Stomach smooth muscle (tissue), 2 donors: ENCODE results near the gene SARDH.

ENCODE experiments used
- H3K27ac ChIP-seq: one replicate; pipeline ENCODE4 v1.7.0; 2013; ENCODE audit warnings: mild to moderate bottlenecking, low read length, inconsistent platforms
- H3K27me3 ChIP-seq, 2 donors: one replicate each; pipeline ENCODE4 v1.7.0; 2013; ENCODE audit warnings: low read length in 2 of 2; ENCODE audit not compliant: insufficient read depth in 2 of 2, control insufficient read depth in 1 of 2
- H3K36me3 ChIP-seq, 2 donors: one replicate each; pipeline ENCODE4 v1.7.0; 2013; ENCODE audit warnings: low read length in 2 of 2; ENCODE audit not compliant: control insufficient read depth in 2 of 2, insufficient read depth in 2 of 2
- H3K4me1 ChIP-seq: one replicate; pipeline ENCODE4 v1.7.0; 2013; ENCODE audit warnings: low read length; ENCODE audit not compliant: control insufficient read depth, insufficient read depth
- H3K4me3 ChIP-seq, 2 donors: one replicate each; pipeline ENCODE4 v1.7.0; 2013; ENCODE audit warnings: low read length in 2 of 2
- H3K9ac ChIP-seq, 2 donors: one replicate each; pipeline ENCODE4 v1.7.0; 2013; ENCODE audit warnings: low read length in 2 of 2, mild to moderate bottlenecking in 1 of 2
- H3K9me3 ChIP-seq, 2 donors: one replicate each; pipeline ENCODE4 v1.7.0; 2013; ENCODE audit warnings: low read length in 2 of 2; ENCODE audit not compliant: control insufficient read depth in 2 of 2
- donor health status: healthy.
- donor health status: Pancreatic carcinoma.

SARDH gene

GRCh38 chr9:133775291-133775690 lies 37.1 kb upstream of the SARDH start:
- Histone ChIP-seq H3K9me3 (peaks cover 0 to 9% of the 10 kb centered on the region in 2 donors), H3K4me1 (no peaks in the 10 kb centered on the region), H3K27me3 (no peaks in the 10 kb centered on the region), H3K4me3 (no peak overlapping the region), H3K27ac (no peak overlapping the region), H3K36me3 (peaks cover 8 to 18% of the 10 kb centered on the region in 2 donors), H3K9ac (no peak overlapping the region)

GRCh38 chr9:133774799-133775198 lies 36.6 kb upstream of the SARDH start:
- peaks cover 0 to 9% of the 10 kb centered on the region in 2 donors for H3K9me3 ChIP-seq
- H3K27ac ChIP-seq, result no peak overlapping the region
- H3K4me1 ChIP-seq, result no peaks in the 10 kb centered on the region
- no peak overlapping the region for H3K9ac ChIP-seq
- H3K36me3 ChIP-seq, result peaks cover 8 to 20% of the 10 kb centered on the region in 2 donors
- no peak overlapping the region for H3K4me3 ChIP-seq
- no peaks in the 10 kb centered on the region for H3K27me3 ChIP-seq

- Histone ChIP-seq H3K36me3 (peaks cover 8 to 20% of the 10 kb centered on the region in 2 donors), H3K27ac (no peak overlapping the region), H3K4me3 (no peak overlapping the region), H3K27me3 (no peaks in the 10 kb centered on the region), H3K9me3 (peaks cover 0 to 9% of the 10 kb centered on the region in 2 donors), H3K4me1 (no peaks in the 10 kb centered on the region), H3K9ac (no peak overlapping the region)
Observed at GRCh38 chr9:133773889-133774655, 35.9 kb upstream of the SARDH start.

- Histone ChIP-seq H3K9me3 (peaks cover 0 to 14% of the 10 kb centered on the region in 2 donors), H3K27me3 (no peaks in the 10 kb centered on the region), H3K36me3 (peaks cover 8 to 28% of the 10 kb centered on the region in 2 donors), H3K4me3 (no peak overlapping the region), H3K27ac (no peak overlapping the region), H3K4me1 (no peaks in the 10 kb centered on the region), H3K9ac (no peak overlapping the region)
Observed at GRCh38 chr9:133772581-133772980, 34.4 kb upstream of the SARDH start.

DNA sequence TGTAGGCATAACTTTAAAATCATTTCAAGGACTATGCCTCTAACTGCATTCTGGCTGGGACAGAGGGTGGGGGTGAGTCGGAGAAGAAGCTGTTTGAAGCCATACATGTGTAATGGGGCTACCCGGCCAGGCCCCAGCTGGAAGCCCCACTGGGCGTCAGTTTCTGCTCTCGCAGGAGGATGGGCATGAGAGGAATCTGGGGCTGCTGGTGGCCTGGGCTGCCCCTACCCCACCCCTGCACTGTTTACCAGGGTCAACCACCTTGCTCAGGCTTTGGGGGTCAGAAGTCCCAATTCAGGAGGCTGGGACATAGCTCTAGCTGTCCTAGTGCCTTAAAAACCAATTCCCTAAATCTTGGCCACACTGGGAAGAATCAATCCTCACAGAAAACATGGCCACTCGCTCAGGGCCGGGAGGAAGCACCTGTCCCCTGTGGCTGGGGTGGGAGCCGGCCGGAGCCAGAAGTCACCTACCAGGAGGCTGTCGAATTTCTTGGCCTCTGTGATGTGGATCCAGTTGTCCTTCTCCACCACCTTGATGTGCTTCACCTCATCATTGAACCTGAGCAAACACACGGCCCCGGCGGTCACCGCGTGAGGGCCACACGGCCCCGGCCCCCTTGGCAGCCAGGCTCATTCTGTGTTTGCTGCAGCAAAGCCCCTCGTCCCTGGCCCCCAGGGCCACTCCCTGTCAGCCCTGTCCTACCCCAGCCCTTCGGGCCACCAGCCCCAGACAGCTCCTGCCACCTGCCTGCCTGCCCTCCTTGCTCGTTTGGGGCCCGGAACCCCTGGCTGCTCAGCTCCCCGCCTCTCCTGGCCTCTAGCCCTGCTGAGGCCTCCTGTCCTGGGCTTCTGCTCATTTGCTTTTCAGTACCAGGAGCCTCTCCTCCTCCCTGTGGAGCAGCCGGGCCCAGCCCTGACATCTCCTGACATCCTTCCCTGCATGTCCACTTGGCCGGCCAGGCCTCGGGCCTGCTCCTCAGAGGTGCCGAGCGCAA lies 33.6 kb upstream of the SARDH start:
- Histone ChIP-seq H3K27ac (no peak overlapping the region), H3K4me1 (no peaks in the 10 kb centered on the region), H3K9ac (no peak overlapping the region), H3K4me3 (no peak overlapping the region), H3K27me3 (no peaks in the 10 kb centered on the region), H3K36me3 (peaks cover 8 to 31% of the 10 kb centered on the region in 2 donors), H3K9me3 (peaks cover 0 to 19% of the 10 kb centered on the region in 2 donors)

DNA sequence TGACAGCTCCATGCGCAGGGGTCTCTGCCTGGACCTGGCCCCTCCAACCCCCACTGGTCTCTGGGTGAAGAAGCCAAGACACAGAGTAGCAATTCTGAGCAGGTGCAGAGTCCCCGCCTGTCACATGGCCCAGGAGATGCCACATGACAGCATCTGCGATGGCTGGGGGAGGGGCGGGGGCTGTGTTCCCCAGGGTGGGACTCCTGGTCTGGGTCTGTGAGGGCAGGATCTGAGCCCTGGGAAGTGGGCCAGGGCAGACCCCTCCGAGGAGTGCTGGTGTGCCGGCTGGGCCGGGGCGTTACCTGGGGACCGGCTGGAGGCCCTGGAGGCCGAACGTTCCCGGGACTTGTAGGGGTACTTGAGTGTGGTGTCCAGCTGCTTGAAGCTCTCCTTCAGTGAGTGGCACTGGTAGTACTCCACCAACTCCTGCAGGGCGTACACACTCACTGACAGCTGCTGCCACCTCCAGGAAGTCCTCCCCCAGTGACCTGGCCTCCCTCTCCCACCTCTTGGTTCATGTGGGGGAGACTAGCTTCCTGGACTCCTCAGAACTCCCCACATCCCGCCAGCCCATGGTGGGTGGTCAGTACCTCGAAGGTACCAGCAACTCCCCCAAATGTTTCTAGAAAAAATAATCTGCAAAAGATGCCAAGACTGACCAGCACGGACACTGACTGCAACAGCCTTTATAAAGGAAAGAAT lies 32.1 kb upstream of the SARDH start:
- peaks cover 0 to 19% of the 10 kb centered on the region in 2 donors for H3K9me3 ChIP-seq
- H3K27me3 ChIP-seq, result no peaks in the 10 kb centered on the region
- H3K9ac ChIP-seq, result no peak overlapping the region
- H3K27ac ChIP-seq, result no peak overlapping the region
- H3K4me3 ChIP-seq, result no peak overlapping the region
- no peaks in the 10 kb centered on the region for H3K4me1 ChIP-seq
- H3K36me3 ChIP-seq, result peaks cover 8 to 31% of the 10 kb centered on the region in 2 donors

- peaks cover 0 to 19% of the 10 kb centered on the region in 2 donors for H3K9me3 ChIP-seq
- no peak overlapping the region for H3K9ac ChIP-seq
- no peaks in the 10 kb centered on the region for H3K4me1 ChIP-seq
- H3K36me3 ChIP-seq, result peaks cover 8 to 26% of the 10 kb centered on the region in 2 donors
- no peaks in the 10 kb centered on the region for H3K27me3 ChIP-seq
- H3K4me3 ChIP-seq, result no peak overlapping the region
- H3K27ac ChIP-seq, result no peak overlapping the region
Observed at GRCh38 chr9:133769511-133770075, 31.4 kb upstream of the SARDH start.

GRCh38 chr9:133768859-133769510 lies 30.8 kb upstream of the SARDH start:
- no peak overlapping the region for H3K9ac ChIP-seq
- H3K9me3 ChIP-seq, result peaks cover 0 to 15% of the 10 kb centered on the region in 2 donors
- H3K27ac ChIP-seq, result no peak overlapping the region
- no peaks in the 10 kb centered on the region for H3K27me3 ChIP-seq
- no peaks in the 10 kb centered on the region for H3K4me1 ChIP-seq
- no peak overlapping the region for H3K4me3 ChIP-seq
- H3K36me3 ChIP-seq, result peaks cover 3 to 21% of the 10 kb centered on the region in 2 donors

DNA sequence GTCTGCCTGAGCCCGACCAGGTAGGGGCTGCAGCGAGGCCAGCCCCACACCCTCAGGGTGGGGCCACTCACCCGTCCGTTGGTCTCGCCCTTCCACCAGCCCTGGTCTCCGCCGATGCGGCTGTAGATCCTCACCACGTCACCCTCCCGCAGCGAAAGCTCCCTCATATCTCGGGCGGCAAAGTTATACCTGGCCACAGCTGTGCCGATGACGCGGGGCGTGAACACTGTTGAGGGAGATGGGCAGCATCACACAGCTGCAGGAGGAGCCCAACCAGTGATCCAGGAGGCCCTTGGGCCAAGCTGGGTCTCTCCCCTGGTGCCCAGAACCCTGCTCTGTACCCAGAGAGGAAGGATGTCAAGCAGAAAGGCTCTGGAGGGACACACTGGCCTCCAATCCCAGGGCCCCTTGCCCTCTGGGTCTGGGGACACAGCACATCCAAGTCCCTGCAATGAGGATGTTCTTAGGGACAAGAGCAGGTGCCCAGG lies 30.3 kb upstream of the SARDH start:
- Histone ChIP-seq H3K27me3 (no peaks in the 10 kb centered on the region), H3K4me1 (no peaks in the 10 kb centered on the region), H3K9ac (no peak overlapping the region), H3K9me3 (peaks cover 0 to 10% of the 10 kb centered on the region in 2 donors), H3K27ac (no peak overlapping the region), H3K36me3 (peaks cover 0 to 22% of the 10 kb centered on the region in 2 donors), H3K4me3 (no peak overlapping the region)
